Ishikawa (cell line): ENCODE results near the gene SLC16A7.

ENCODE experiments used
- CEBPB ChIP-seq: IDR thresholded peaks from 2 replicates; pipeline ENCODE4 v1.6.1; 2012
- CREB1 ChIP-seq: IDR thresholded peaks from 2 replicates; pipeline ENCODE4 v1.6.1; 2012; ENCODE audit warnings: low read depth
- EP300 ChIP-seq: IDR thresholded peaks from 2 replicates; pipeline ENCODE4 v1.6.1; 2012; ENCODE audit warnings: borderline replicate concordance
- FOXM1 ChIP-seq: IDR thresholded peaks from 2 replicates; pipeline ENCODE4 v1.6.1; 2012; ENCODE audit warnings: low read depth, borderline replicate concordance
- MAX ChIP-seq: IDR thresholded peaks from 2 replicates; pipeline ENCODE4 v1.6.1; 2012
- RAD21 ChIP-seq: IDR thresholded peaks from 2 replicates; pipeline ENCODE4 v1.6.1; 2012; ENCODE audit warnings: low read depth
- REST ChIP-seq: IDR thresholded peaks from 2 replicates; pipeline ENCODE4 v1.6.1; 2012; ENCODE audit warnings: low read depth, mild to moderate bottlenecking
- TAF1 ChIP-seq: IDR thresholded peaks from 2 replicates; pipeline ENCODE4 v1.6.1; 2012; ENCODE audit warnings: low read depth, mild to moderate bottlenecking
- TEAD4 ChIP-seq: IDR thresholded peaks from 2 replicates; pipeline ENCODE4 v1.6.1; 2012
- USF1 ChIP-seq: IDR thresholded peaks from 2 replicates; pipeline ENCODE4 v1.6.1; 2012
- YY1 ChIP-seq: IDR thresholded peaks from 2 replicates; pipeline ENCODE4 v1.6.1; 2012; ENCODE audit warnings: low read depth
- ZBTB7A ChIP-seq: IDR thresholded peaks from 2 replicates; pipeline ENCODE4 v1.6.1; 2012; ENCODE audit warnings: low read depth

DNA sequence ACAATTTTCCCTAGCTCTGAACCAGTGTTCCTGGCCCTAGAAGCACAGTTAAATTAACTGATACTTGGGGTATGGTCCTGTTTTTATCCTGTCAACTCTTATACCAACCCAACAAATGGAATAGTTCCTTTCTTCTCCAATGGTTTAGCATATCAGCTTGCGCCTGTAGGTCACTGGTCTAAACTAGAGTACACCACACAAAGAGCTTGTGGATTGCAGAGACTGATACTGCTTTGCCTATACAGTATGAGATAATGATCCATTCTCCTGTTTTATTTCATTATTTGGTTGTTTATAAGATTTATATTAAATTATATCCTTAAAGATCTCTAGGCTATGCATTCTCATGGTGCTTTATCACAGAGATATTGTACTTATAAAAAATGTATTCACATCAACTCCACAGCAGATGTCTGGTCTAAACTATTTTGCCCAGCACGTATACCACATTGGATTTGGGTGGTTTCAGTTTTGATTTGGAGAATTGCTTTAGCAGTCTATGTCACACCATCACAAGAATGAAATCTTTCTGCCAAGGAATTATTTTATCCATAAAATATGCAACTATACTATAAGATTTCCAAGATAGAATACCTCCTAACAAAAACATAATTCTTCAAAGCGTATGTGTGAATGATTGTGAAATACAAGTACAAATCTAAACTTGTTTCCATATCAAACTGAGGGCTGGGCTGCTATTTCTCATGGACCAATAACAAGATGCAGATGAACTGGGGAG is 142.1 kb downstream of the SLC16A7 start:
- TF ChIP-seq USF1 (no peak), TAF1 (no peak), RAD21 (no peak), REST (no peak), EP300 (no peak), MAX (no peak), TEAD4 (no peak), CREB1 (no peak), ZBTB7A (no peak), YY1 (no peak), FOXM1 (no peak), CEBPB (no peak)
